ENCODE data around the gene CDKAL1.
A peak's percentile ranks its signal among the peaks of the same experiment; 100 is the strongest.

Gene CDKAL1

DNA sequence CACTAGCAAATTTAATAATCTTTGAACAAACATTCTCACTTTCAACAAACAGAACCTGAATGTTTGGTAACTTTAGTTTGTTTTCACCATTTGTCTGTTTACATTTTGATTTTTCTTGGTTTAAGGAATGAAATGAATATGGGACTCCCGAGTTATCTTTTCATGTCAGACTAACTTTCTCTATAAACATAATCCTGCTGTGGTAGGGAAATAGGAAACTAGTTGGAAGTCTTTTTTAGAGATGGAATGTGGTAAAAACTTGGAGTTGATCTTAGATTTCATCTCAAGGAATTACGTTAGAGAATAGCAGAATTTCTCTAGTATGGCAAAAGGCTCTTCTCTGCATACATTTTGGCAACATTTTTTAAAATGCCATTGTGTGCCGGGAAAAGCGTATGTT lies 206.5 kb downstream of the CDKAL1 start:
- DNase-seq (ENCODE audit: low read depth): no peak
- TF ChIP-seq, protein P1, sequence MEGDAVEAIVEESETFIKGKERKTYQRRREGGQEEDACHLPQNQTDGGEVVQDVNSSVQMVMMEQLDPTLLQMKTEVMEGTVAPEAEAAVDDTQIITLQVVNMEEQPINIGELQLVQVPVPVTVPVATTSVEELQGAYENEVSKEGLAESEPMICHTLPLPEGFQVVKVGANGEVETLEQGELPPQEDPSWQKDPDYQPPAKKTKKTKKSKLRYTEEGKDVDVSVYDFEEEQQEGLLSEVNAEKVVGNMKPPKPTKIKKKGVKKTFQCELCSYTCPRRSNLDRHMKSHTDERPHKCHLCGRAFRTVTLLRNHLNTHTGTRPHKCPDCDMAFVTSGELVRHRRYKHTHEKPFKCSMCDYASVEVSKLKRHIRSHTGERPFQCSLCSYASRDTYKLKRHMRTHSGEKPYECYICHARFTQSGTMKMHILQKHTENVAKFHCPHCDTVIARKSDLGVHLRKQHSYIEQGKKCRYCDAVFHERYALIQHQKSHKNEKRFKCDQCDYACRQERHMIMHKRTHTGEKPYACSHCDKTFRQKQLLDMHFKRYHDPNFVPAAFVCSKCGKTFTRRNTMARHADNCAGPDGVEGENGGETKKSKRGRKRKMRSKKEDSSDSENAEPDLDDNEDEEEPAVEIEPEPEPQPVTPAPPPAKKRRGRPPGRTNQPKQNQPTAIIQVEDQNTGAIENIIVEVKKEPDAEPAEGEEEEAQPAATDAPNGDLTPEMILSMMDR (conservative IDR thresholded peaks at IDR 0.05; ENCODE audit: low read depth, low read length): no peak
- H3K4me3 ChIP-seq (ENCODE audit: low read length): no peak overlapping the region

DNA sequence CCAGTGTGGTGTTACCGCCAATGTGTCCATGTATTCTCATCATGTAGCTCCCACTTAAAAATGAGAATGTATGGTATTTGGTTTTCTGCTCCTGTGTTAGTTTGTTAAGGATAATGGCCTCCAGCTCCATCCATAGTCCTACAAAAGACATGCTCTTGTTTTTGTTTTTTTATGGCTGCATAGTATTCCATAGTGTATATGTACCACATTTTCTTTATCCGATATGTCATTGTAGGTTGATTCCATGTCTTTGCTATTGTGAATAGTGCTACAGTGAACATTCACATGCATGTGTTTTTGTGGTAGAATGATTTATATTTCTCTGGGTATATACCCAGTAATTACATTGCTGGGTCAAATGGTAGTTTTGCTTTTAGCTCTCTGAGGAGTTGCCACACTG lies 207.2 kb downstream of the CDKAL1 start:
- TF ChIP-seq, protein P1 (conservative IDR thresholded peaks at IDR 0.05; ENCODE audit: low read depth, low read length): no peak
- no peak for DNase-seq (ENCODE audit: low read depth)
- H3K4me3 ChIP-seq (ENCODE audit: low read length): no peak overlapping the region

DNA sequence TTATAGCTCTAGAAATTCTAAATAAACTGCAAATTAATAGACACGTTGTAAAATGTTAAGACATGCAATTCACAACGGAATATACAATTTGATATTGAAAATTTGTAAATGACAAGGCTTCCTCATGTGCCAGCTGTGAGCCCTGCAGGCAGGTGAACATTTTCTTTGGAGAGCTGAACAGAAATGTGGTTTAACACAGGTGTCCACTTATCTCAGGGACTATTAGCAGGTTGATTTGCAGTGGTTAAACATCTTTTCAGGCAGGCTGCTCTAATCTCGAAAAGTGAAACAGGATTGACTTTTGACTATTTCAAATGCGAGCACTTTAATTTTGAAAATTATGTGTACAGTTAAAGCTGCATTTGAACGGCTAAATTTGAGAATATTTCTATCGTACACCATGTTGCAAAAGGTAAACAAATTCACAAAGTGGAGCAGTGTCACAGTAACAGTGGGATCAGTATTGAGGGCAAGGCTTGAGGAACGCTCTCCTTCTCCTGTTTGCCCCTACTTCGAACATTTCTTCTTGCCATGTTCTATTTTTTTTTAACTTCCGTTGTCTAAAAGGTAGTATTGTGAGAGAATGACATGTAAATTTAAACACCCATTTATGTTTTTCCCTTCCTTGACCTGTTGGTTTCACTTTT lies 210.8 kb downstream of the CDKAL1 start:
- TF ChIP-seq, protein P1 (conservative IDR thresholded peaks at IDR 0.05; ENCODE audit: low read depth, low read length): no peak
- no peak overlapping the region for H3K4me3 ChIP-seq (ENCODE audit: low read length)
- no peak for DNase-seq (ENCODE audit: low read depth)

DNA sequence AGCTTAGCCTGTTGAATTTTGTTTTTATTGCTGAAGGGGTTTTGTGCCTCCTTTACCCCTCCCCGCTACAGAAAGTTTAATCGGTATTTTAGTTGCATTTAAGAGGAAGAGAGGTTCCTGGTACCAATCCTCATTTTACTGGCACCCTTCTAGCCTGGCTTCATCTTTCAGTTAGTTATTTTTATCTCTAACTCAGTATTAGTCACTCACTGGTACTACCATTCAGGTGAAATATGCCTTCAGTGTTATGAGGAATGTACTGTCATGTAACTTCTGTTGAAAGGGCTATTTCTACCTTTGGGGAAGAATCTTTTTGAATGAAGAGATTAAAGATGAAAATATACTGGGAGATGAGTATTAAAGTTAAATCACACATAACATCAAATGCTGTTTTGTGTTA lies 211.8 kb downstream of the CDKAL1 start:
- peak; percentile 41 for DNase-seq (ENCODE audit: low read depth)
- TF ChIP-seq, protein P1 (conservative IDR thresholded peaks at IDR 0.05; ENCODE audit: low read depth, low read length): no peak
- no peak overlapping the region for H3K4me3 ChIP-seq (ENCODE audit: low read length)

DNA sequence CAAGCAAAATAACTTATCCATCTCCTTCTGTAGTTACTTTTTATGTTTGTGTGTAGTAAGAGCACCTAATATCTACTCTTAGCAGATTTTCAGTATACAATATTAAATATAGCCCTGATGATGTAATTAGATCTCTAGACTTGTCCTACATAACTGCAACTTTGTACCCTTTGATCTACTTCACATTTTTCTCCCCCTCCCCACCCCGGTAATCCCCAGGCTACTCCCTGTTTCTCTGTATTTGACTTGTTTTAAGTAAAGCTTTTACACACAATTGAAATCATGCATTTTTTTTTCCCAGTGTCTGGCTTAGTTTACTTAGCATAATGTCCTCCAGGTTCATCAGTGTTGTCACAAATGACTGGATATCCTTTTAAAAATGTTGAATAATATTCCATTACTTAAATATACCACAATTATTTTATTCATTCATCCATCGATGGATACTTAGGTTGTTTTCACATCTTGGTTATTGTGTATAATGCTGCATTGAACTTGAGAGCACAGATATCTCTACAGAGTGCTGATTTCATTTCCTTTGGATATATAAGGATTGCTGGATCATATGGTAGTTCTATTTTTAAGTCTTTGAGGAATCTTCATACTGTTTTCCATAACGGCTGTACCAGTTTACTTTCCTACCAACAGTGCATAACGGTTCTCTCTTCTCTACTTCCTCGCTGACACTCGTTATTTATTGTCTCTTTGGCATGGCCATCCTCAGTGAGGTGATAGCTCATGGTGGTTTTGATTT lies 212.7 kb downstream of the CDKAL1 start:
- peak; percentile 23 for DNase-seq (ENCODE audit: low read depth)
- H3K4me3 ChIP-seq (ENCODE audit: low read length): no peak overlapping the region
- TF ChIP-seq, protein P1 (conservative IDR thresholded peaks at IDR 0.05; ENCODE audit: low read depth, low read length): no peak

DNA sequence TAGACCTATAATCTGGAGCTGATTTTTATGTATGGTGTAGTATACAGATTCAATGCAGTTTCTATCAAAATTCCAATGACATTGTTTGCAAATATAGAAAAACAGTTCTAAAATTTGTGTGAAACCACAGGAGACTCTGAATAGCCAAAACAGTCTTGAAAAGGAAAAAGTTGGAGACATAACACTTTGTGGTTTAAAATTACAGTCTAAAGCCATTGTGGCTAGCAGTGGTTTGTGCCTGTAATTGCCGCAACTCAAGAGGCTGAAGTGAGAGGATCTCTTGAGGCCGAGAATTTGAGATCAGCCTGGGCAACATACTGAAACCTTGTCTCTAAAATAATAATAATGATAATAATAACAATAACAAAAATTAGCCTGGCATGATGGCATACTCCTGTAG lies 213.7 kb downstream of the CDKAL1 start:
- H3K4me3 ChIP-seq (ENCODE audit: low read length): no peak overlapping the region
- TF ChIP-seq, protein P1 (conservative IDR thresholded peaks at IDR 0.05; ENCODE audit: low read depth, low read length): no peak
- DNase-seq (ENCODE audit: low read depth): no peak
